Fibroblast of the aortic adventitia (primary cell): ENCODE measurements around the gene USP30. TPM values are rescaled to one million over a fixed set of nuclear protein-coding genes. Genes with fewer than 3 reads are reported as not detected.
"Not testable (repeated sequence)": the region's sequence is repeated elsewhere in the genome, so short reads cannot be mapped to it uniquely, and the experiment has no call there.

Experiments
- DNase-seq: peaks from one replicate; pipeline ENCODE4 v3.0.0-alpha.2; 2010; ENCODE audit warnings: low read depth
- H3K4me3 ChIP-seq: 2 replicates; pipeline ENCODE4 v1.5.1; 2011; ENCODE audit warnings: low read depth, mild to moderate bottlenecking, control low read depth, low read length, moderate library complexity
- total RNA-seq: library from RNA; depleted of rRNA; stranded (reverse); fragments of >200 nt; gene quantifications from 2 replicates; pipeline ENCODE4 v1.2.3, GENCODE V29; 2012; ENCODE audit warnings: low replicate concordance
- TF ChIP-seq, protein P1 (sequence below): IDR thresholded peaks from 2 replicates; pipeline ENCODE4 v1.5.1; 2011; ENCODE audit warnings: mild to moderate bottlenecking, low read length, control low read depth, inconsistent platforms; ENCODE audit not compliant: insufficient read depth

USP30 gene
- total RNA-seq, 1 donor, result 11.2 TPM

GRCh38 chr12:109033239-109034196, 18.9 kb upstream of the USP30 start:
- TF ChIP-seq, protein P1, sequence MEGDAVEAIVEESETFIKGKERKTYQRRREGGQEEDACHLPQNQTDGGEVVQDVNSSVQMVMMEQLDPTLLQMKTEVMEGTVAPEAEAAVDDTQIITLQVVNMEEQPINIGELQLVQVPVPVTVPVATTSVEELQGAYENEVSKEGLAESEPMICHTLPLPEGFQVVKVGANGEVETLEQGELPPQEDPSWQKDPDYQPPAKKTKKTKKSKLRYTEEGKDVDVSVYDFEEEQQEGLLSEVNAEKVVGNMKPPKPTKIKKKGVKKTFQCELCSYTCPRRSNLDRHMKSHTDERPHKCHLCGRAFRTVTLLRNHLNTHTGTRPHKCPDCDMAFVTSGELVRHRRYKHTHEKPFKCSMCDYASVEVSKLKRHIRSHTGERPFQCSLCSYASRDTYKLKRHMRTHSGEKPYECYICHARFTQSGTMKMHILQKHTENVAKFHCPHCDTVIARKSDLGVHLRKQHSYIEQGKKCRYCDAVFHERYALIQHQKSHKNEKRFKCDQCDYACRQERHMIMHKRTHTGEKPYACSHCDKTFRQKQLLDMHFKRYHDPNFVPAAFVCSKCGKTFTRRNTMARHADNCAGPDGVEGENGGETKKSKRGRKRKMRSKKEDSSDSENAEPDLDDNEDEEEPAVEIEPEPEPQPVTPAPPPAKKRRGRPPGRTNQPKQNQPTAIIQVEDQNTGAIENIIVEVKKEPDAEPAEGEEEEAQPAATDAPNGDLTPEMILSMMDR, result no peak
- DNase-seq, result no peak
- H3K4me3 ChIP-seq, result no peak overlapping the region

DNA sequence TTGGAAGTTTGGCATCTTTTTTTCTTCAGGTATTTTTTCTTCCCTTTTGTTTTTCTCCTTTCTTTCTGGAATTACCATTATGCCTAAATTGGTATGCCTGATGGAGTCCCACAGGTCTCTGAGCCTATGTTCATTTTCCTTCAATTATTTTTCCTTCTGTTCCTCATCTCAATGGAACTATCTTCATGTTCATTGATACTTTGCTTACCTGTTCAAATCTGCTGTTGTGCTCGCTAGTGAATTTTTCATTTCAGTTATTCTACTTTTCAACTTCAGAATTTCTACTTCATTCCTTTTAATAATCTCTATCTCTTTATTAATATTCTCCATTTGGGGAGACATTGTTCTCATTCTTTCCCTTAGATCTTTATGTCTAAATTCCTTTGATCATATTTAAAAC, 15.4 kb upstream of the USP30 start:
- H3K4me3 ChIP-seq, result no peak overlapping the region
- TF ChIP-seq, protein P1, result no peak
- no peak for DNase-seq

DNA sequence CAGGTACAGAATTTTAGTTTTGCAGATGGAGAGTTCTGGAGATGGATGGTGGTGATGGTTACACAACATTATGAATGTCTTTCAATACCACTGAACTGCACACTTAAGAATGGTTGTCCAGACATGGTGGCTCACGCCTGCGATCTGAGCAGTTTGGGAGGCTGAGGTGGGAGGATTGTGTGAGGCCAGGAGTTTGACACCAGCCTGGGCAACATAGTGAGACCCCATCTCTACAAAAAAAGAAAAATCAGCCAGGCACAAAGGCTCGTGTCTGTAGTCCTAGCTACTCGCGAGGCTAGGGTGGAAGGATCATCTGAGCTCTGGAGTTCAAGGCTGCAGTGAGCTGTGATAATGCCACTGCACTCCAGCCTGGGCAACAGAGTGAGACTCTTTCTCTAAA, 8.1 kb upstream of the USP30 start:
- no peak overlapping the region for H3K4me3 ChIP-seq
- TF ChIP-seq, protein P1, result no peak
- DNase-seq, result no peak

- no peak overlapping the region for H3K4me3 ChIP-seq
Measured at GRCh38 chr12:109047081-109047805, 5.1 kb upstream of the USP30 start.

GRCh38 chr12:109048706-109049105, 3.7 kb upstream of the USP30 start:
- not testable (repeated sequence) for DNase-seq, H3K4me3 ChIP-seq

More at GRCh38 chr12:109047081-109047805, 5.1 kb upstream of the USP30 start:
- TF ChIP-seq, protein P1, result no peak
- DNase-seq, result no peak

- H3K4me3 ChIP-seq, DNase-seq: not testable (repeated sequence)
Measured at GRCh38 chr12:109049794-109050193, 2.6 kb upstream of the USP30 start.

- TF ChIP-seq, protein P1, result no peak
- H3K4me3 ChIP-seq, result peak overlapping the region; percentile 79
- DNase-seq, result no peak
Measured at GRCh38 chr12:109052097-109052413, 321 bp upstream of the USP30 start.
